ENCODE data around the gene RAPGEF1.
A peak's percentile ranks its signal among the peaks of the same experiment; 100 is the strongest.
"Not testable (repeated sequence)": the region's sequence is repeated elsewhere in the genome, so short reads cannot be mapped to it uniquely, and the experiment has no call there.

RAPGEF1 gene

GRCh38 chr9:131670247-131671132, 69.4 kb downstream of the RAPGEF1 start:
- DNase-seq (ENCODE audit: low read depth) = no peak

GRCh38 chr9:131669269-131670157, 70.4 kb downstream of the RAPGEF1 start:
- no peak for DNase-seq (ENCODE audit: low read depth)

- DNase-seq (ENCODE audit: low read depth) = peak; percentile 65
Observed at GRCh38 chr9:131668439-131669268, 71.2 kb downstream of the RAPGEF1 start.

- no peak for DNase-seq (ENCODE audit: low read depth)
Observed at GRCh38 chr9:131668057-131668438, 71.8 kb downstream of the RAPGEF1 start.

GRCh38 chr9:131667576-131667975, 72.3 kb downstream of the RAPGEF1 start:
- DNase-seq (ENCODE audit: low read depth) = no peak

GRCh38 chr9:131666774-131667173, 73.1 kb downstream of the RAPGEF1 start:
- DNase-seq (ENCODE audit: low read depth) = no peak

- no peak for DNase-seq (ENCODE audit: low read depth)
Observed at GRCh38 chr9:131666029-131666428, 73.8 kb downstream of the RAPGEF1 start.

- DNase-seq (ENCODE audit: low read depth) = no peak
Observed at GRCh38 chr9:131663288-131663687, 76.6 kb downstream of the RAPGEF1 start.

GRCh38 chr9:131662289-131662621, 77.6 kb downstream of the RAPGEF1 start:
- DNase-seq (ENCODE audit: low read depth) = not testable (repeated sequence)

- no peak for DNase-seq (ENCODE audit: low read depth)
Observed at GRCh38 chr9:131661568-131662288, 78.1 kb downstream of the RAPGEF1 start.

GRCh38 chr9:131660466-131661405, 79.1 kb downstream of the RAPGEF1 start:
- no peak for DNase-seq (ENCODE audit: low read depth)

- peak; percentile 97 for DNase-seq (ENCODE audit: low read depth)
Observed at GRCh38 chr9:131658377-131659129, 81.3 kb downstream of the RAPGEF1 start.

- DNase-seq (ENCODE audit: low read depth) = peak; percentile 79
Observed at GRCh38 chr9:131657940-131658339, 81.9 kb downstream of the RAPGEF1 start.

GRCh38 chr9:131657456-131657855, 82.4 kb downstream of the RAPGEF1 start:
- no peak for DNase-seq (ENCODE audit: low read depth)

- no peak for DNase-seq (ENCODE audit: low read depth)
Observed at GRCh38 chr9:131657037-131657377, 82.9 kb downstream of the RAPGEF1 start.

- no peak for DNase-seq (ENCODE audit: low read depth)
Observed at GRCh38 chr9:131656356-131657036, 83.4 kb downstream of the RAPGEF1 start.

GRCh38 chr9:131654369-131654768, 85.5 kb downstream of the RAPGEF1 start:
- DNase-seq (ENCODE audit: low read depth) = not testable (repeated sequence)

- peak; percentile 90 for DNase-seq (ENCODE audit: low read depth)
Observed at GRCh38 chr9:131651599-131651998, 88.3 kb downstream of the RAPGEF1 start.

- DNase-seq (ENCODE audit: low read depth) = no peak
Observed at GRCh38 chr9:131651160-131651559, 88.7 kb downstream of the RAPGEF1 start.
